SIG-M5 treated with dmso at 0.1 percent for 504 hours (cell line): ENCODE results near the gene WBP1L.
"Not testable (repeated sequence)": the region's sequence is repeated elsewhere in the genome, so short reads cannot be mapped to it uniquely, and the experiment has no call there.

Experiments used
- DNase-seq: peaks from one replicate; lab custom pipeline; 2025; ENCODE audit not compliant: unreplicated experiment; lab: John Stamatoyannopoulos, UW

WBP1L gene

DNA sequence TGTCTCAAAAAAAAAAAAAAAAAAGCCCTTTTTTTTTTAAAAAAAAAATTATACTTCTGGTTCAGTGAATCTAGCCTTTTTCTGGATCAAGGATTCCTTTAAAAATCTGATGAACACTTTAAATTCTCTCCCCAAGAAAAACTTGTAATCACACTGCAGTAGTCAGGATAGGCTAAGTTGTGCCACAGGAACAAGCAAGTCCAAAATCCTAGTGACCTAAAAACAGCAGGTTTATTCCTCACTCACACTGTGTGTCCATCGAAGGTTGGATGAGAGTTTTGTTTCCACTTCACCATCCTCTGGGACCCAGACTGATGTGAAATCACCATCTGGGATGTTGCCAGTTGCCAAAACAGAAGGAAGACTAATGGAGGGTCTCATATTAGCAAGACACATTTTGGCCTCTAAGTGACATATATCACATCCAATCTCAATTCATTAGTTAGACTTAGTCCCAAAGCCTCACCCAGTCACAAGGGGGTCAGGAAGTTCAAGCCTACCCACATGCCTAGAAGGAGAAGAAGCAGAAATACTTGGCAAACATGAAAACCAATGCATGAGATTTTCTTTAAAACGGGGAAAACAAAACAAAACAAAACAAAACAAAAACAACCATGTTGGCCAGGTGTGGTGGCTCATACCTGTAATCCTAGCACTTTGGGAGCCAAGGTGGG is 60.8 kb downstream of the WBP1L start:
- no peak for DNase-seq

DNA sequence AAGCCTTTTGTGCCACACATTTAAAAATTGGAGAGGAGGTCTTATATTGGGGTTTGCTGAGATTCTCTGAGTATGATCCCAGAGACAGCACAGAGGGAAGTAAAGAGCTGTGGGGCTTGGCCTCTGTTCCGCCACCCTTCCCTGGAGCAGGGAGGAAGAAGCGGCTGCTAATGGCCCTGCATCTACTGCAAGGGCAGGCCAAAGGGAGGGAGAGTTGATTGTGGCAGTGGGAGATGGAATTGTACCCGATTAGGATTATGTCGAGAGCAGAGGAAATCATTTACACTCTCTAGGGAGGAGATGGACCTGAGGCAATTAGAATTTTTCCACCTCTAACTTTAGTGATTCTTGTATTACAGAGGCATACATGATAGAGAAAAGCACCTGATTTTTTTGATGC is 64.6 kb downstream of the WBP1L start:
- DNase-seq = no peak

DNA sequence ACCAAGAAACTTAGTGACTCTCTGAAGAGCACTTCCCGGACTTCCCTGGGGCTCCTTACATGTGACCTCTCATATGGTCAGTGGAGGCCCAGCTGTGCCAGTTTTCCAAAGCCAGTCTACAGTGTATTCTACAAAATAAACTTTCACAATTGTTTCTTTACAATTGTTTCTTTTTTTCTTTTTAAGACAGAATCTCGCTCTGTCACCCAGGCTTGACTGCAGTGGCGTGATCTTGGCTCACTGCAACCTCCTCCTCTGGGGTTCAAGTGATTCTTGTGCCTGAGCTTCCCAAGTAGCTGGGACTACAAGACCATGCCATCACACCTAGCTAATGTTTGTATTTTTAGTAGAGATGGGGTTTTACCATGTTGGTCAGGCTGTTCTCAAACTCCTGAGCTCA is 67.6 kb downstream of the WBP1L start:
- no peak for DNase-seq

DNA sequence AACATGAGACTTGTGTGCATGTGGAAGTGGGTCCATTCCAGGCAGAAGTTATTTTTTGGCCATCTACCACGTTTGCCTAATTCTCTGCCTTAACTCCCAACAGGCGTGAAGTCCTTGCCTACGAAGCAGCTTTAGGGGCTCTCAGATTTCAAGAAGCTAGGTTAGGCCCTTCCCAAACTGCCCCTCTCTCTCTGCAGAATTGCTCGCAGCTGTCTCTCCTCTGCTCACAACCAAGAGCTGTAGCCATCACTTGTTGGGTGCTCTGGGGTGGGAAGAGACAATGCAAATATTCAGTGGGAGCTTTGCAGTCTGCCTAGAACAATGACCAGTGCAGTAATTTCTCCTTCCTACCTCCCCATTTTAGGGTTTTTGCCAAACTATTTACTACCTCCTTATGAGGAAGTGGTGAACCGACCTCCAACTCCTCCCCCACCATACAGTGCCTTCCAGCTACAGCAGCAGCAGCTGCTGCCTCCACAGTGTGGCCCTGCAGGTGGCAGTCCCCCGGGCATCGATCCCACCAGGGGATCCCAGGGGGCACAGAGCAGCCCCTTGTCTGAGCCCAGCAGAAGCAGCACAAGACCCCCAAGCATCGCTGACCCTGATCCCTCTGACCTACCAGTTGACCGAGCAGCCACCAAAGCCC is 68.6 kb downstream of the WBP1L start:
- peak; percentile 80 for DNase-seq

DNA sequence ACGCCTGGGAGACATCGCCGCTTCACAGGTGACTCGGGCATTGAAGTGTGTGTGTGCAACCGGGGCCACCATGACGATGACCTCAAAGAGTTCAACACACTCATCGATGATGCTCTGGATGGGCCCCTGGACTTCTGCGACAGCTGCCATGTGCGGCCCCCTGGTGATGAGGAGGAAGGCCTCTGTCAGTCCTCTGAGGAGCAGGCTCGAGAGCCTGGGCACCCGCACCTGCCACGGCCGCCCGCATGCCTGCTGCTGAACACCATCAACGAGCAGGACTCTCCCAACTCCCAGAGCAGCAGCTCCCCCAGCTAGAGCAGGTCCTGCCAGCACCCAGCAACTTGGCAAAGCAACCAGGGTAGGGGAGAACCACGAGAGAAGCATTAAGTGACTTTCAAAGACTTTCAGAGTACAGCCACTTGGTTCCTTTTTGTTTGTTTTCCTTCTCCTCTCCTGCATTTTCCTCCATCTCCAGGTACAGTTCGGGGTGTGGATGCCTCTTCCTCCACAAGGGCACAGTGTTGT is 69.3 kb downstream of the WBP1L start:
- no peak for DNase-seq

DNA sequence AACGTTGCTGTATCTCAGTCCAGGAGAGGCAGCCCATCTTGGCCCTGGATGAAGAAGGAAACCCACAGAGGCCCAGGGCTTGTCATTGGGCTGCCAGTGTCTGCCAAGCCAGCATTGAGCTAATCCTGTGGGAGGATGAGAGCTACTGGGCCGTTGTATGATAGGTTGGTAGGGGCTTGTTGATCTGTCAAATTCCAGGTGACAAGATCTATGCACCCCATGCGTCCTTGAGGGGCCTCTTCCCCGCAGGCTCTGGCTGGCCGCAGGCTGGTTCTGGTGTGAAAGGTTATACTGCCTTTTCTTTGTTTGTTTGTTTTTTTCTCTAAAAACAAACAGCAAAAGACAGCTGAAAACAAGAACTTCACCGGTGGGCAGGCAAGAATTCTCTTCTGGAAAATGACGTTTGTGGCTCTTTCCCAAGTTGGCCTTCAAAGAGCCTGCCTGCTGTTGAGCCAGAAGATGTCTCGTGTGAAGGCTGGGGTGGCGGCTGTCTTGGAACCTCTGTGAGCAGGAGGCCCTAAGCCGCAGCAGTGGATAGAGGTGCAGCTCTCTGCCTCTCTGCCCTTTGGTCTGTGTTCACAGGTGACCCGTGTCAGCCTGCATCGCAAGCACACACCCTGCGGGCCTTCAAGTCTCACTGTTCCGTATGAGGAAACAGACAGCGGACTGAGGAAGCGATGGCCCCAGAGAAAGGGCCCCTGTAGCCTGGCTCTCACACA is 70.1 kb downstream of the WBP1L start:
- no peak for DNase-seq

DNA sequence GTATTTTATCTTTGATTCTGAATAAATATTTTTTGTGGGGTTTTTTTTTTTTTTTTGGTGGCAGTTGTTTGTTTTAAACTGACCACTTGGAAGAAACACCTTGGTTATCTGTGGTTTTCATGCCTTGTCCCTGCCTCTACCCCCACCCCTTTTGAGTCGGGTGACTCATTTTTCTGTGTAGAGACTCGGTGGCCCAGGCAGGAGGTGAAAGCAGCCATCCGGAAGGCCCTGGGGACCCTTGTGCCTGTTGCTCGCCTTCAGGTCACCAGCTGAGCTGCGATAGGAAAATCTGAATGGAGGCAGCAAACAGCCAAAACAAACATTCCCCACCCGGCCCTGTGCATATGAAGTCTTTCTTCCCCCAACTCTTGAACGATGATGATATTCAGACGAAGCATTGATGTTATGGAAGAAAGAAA is 70.7 kb downstream of the WBP1L start:
- no peak for DNase-seq

DNA sequence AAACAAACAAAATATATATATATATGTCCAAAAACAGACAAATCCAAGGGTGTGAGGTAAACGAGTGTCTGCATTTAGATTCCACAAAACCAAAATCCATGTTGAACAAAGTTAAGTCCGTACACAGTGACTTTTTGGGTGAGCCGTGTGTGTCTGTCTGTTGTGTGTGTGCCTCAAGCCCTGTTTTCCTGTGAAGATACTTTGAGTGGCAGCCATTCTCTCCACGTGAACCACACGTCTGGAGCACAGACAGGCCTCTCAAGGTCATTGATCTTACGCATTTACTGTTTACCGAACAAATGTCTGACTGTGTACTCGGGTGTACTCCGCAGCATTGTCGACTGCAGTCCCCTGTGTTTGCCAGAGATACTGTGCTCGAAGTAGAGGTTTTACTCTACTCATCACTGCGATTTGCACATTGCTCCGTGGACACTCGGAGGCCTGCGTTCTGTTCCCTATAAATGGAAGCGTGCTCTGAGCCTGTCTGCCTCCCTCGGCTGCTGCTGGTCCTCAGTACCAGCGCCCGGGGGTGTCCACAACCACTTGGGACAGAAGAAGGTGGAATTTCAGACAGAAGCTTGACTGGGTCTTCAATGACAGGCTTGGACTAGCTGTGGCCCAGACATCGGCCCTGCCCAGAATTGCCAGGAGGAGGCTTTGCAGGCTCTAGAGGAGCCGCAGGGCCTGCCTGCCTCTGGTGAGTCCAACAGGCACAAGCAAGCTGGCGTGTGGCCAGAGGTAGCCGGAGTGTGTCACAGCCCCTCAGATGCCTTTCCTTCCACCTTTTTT is 71.3 kb downstream of the WBP1L start:
- DNase-seq = no peak

DNA sequence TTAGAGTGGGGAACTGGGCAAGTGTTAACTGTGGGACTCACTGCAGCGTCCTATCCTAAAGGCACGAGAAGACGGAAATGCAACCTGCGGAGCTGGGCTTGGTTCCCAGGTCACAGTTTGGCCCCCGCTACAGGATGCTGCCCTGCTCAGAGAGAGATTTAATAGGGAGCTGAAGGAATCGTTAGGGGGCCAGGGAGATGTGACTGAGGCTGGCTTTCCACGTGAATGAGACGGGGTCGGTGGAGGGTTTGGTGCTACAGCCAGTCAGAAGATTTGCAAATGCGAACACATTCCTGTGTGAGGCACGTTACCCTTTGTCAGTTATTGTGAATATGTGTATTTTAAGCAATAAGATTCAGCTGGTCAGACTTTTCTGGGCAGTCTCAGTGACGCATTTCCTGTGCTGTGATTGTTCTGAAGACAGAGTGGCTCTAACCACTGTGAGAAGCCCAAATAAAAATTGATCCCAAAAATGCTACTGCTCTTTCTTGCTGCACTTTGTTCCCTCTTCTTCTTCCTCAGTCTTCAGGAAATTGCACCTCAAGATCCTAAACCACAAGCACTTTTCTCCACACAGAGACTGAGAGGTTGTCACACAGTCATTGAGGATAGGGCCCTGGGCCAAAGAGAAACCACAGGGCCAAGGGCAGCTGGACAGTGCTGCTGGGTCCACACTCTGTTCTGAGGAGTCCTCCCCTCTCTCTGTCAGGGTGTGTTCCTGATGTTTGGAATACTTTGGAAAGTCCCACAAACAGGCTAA is 72.2 kb downstream of the WBP1L start:
- no peak for DNase-seq

DNA sequence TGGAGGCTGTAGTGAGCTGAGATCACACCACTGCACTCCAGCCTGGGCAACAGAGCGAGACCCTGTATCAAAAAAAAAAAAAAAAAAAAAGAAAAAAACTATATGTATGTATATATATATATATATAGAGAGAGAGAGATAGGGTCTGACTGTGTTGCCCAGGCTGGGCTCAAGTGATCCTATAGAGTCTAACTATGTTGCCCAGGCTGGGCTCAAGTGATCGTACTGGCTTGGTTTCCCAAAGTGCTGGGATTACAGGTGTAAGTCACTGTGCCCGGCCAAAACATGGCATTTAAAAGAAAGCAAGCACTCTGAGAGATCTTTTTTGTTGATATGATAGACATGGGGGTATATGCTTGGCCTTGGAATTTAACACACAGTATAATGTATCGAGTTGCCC is 73.4 kb downstream of the WBP1L start:
- DNase-seq = no peak

DNA sequence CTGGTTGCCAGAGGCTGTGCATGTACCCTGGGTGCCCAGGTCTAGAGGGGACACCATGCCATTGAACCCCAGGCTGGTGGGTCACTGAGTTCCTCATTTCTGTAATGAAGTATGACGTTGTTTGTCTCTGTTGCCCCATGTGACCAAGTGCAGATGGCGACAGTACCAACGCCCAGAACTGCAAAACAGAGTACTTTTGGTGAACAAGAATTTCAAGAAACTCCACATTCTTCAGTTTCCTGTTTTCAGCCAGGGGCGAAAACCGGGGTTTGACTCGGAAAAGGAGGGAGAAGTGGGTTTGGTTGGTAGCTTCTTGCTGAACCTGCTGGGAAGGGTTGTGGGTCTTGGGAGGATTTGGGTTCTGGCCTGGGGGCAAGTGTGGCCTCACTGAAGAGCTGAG is 75.3 kb downstream of the WBP1L start:
- peak; percentile 27 for DNase-seq

DNA sequence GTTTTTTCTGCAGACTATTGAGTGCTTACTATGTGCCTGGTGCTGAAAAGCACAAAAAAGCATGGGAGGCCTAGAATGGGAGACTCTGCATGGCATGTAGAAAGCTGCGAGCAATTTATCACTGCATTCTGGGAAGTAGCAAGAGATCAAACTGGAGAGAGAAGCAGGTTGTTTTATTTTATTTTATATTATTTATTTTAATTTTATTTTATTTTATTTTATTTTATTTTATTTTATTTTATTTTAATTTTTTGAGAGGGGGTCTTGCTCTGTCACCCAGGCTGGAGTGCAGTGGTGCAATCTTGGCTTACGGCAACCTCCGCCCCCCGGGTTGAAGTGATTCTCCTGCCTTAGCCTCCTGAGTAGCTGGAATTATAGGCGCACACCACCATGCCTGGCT is 76.3 kb downstream of the WBP1L start:
- DNase-seq = not testable (repeated sequence)

DNA sequence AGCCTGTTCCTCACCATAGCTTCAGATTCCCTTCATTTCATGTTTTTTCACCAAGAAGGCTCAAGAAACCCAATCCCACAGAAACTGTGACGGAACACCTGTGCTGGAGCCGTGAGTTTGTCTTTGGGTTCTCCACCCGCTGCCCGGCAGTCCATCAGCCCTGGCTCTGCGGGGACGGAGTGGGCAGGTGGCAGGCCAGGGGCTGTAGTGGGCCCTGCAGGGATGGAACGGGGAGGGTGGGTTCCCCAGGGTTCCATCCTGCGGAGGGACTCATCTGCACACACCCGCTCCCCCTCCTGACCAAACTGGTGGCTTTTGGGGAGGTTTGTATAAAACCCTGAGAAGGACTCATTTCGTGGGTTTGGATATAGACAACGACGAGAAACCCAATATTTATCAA is 78.5 kb downstream of the WBP1L start:
- no peak for DNase-seq

DNA sequence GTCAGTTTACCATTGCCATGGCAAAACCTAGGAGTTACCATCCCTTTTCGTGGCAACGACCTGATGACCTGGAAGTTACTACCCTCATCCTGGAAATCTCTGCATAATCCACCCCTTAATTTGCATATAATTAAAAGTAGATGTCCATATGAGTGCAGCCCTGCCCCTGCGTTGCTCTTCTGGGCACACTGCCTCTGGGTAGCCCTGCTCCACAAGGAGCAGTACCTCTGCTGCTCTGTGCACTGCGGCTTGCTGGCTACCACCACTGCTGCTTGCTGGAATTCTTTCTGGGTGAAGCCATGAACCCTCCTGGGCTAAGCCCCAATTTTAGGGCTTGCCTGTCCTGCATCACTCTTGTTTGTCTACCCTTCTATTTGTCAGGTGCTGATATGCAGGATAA is 80.9 kb downstream of the WBP1L start:
- DNase-seq = no peak

DNA sequence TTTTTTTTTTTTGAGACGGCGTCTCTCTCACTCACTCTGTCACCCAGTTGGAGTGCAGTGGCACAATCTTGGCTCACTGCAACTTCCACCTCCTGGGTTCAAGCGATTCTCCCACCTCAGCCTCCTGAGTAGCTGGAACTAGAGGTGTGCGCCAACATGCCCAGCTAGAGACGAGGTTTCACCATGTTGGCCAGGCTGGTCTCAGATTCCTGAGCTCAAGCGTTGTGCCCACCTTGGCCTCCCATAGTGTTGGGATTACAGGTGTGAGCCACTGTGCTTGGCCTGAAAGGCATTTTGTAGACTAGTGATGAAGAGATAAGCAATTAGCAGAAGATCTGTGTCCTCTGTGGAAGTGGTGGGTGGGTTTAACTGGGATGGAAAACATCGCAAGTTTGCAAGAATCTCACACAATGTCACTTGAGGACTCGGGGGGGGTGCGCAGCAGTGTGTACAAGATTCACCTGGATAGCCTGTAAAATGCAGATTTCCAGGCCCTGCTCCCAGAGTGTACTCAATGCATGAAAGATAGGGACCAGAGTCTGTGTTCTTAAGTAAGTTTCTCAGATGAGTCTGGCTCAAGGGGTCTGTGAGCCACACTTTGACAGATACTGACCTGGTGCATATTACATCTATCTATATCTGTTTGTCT is 82.5 kb downstream of the WBP1L start:
- DNase-seq = no peak

DNA sequence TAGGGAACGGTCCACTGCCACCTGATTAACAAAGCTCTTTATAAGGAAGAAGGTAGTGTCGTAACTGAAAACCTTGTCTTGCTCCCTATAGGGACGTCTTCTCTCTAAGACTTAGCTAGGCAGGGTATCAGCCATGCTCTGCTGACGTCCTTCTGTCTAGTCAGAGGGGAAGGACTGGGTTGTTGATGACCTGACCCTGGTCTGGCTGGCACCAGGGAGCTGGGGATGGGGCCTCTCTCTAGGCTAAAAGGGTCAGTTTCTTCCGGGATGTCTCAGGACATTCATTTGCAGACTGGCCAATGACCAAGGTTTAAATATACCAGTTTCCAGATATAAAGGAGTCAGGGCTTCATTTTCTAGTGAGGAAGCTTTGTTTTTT is 83.8 kb downstream of the WBP1L start:
- DNase-seq = no peak

DNA sequence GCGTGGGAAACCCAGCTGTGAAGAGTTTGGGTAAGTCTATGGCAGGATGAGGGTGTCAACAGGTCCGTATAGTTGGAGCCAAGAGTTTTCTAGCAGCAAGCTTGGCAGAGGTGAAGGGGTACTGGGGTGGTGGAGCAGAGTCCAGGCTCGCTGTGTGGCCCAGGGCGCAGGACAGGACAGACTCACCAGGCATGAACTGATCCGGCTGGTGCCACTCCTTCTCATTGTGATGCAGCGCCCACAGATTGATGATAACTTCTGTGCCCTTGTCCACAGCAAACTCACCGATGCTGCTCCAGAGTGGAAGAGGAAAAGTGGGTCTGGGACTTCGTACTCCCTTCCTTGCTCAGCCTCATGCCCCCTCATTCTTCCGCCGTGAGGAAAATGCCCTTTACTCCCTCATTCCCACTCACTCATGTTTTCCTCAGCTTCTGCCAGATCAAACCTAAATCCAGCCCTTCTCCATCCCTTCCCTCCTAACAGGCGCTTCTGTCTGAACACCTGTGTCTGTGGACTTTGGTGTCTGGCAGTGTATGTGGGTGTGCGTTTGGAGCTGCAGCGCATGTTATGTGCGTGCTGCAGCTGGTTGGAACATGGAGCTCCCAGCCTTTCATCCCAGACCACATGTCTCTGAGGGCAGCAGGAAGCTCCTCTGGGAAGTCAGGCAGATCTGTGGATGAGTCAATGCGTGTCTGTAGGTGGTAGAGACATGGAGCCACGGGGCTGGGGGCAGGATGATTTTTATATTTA is 87.7 kb downstream of the WBP1L start:
- DNase-seq = no peak

DNA sequence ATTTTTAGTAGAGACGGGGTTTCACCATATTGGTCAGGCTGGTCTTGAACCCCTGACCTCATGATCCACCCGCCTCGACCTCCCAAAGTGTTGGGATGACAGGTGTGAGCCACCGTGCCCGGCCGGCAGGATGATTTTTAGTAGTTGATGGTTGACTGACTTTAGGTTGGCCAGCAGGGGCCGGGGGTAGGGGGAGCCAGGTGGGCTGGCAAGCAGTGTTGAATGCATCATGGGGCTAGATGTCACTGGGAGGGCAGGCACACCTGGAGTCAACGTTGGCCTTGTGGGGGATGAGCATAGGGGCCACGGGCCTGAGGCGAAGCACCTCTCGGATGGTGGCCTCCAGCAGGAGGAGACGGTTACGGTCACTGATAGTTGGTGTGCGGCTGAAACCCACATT is 88.5 kb downstream of the WBP1L start:
- DNase-seq = no peak

DNA sequence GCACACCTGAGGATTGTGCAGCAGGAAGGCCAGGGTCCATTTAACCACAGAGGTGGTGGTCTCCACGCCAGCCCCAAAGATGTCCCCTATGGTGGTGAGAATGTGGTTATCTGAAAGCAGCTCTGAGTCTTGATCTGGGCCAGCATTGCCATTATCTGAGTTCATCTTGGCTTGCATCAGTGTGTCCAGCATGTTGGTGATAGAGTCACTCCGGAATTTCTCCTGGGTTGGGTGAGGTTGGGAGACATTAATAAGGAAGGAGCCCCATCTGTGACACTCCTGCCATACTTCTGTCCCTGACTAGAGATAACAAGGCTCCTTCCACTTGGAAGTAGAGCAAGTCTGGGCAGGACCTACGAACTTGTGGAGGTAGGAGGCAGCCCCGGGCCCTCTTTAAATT is 89.2 kb downstream of the WBP1L start:
- no peak for DNase-seq

DNA sequence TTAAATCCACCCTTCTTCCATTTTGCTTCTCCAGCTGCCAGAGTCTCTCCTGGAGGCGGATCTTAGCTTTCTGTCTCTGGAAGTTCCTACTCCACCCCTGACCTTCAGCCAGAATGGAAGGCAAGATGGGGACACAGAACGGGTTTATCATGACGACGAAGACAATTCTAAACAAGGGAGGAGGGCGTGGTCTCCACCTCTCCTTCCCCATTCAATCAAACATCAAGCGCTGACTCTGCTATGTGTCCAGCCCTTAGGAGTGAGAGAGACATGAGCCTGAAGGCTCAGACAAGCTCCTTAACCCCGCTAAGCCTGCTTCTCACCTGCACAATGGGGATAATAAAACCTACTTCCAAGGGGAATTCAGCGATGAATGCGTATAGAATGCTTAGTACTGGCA is 90.4 kb downstream of the WBP1L start:
- no peak for DNase-seq
